Activated naive CD4-positive, alpha-beta T cell treated with anti-CD3 and anti-CD28 coated beads for 36 hours (primary cell): ENCODE results near the gene NAA20. TPM values are rescaled to one million over a fixed set of nuclear protein-coding genes. Genes with fewer than 3 reads are reported as not detected.

Experiments used
- CTCF ChIA-PET: fragments of 350-600 bp; sonication (Branson Sonifier 250); formaldehyde crosslinking; loops from one replicate; lab custom pipeline; 2021; ENCODE audit warnings: antibody characterized with exemption; lab: Charles Lee
- DNase-seq: peaks from one replicate; pipeline ENCODE4 v3.0.0-alpha.2; 2020
- H3K27ac Mint-ChIP-seq: one replicate; pipeline ENCODE4 v1.8.0; 2021; ENCODE audit warnings: mild to moderate bottlenecking, mixed read lengths
- H3K27me3 Mint-ChIP-seq: one replicate; pipeline ENCODE4 v1.8.0; 2021; ENCODE audit warnings: low read depth, mixed read lengths
- H3K36me3 Mint-ChIP-seq: one replicate; pipeline ENCODE4 v1.8.0; 2021; ENCODE audit warnings: low read depth, mixed read lengths
- H3K4me1 Mint-ChIP-seq: one replicate; pipeline ENCODE4 v1.8.0; 2021; ENCODE audit warnings: low read depth, mixed read lengths
- H3K4me3 Mint-ChIP-seq: one replicate; pipeline ENCODE4 v1.8.0; 2021; ENCODE audit warnings: mild to moderate bottlenecking, moderate library complexity, mixed read lengths
- H3K9me3 Mint-ChIP-seq: one replicate; pipeline ENCODE4 v1.8.0; 2021; ENCODE audit warnings: mixed read lengths
- intact Hi-C: fragments of 100-400 bp; cut with micrococcal nuclease; formaldehyde crosslinking; loops from one replicate; pipeline ENCODE4 v1.15.1; 2023
- total RNA-seq, 2 experiments: library from RNA; stranded (reverse); gene quantifications; one replicate each; pipeline ENCODE4 v1.2.3, GENCODE V29; 2021

The NAA20 gene
- total RNA-seq, 2 experiments from 2014 or later: 59.5 to 65.5 TPM

GRCh38 chr20:20065361-20065760 lies 48.2 kb downstream of the NAA20 start:
- Mint-ChIP-seq H3K4me1 (no peaks in the 10 kb centered on the region), H3K9me3 (no peaks in the 10 kb centered on the region), H3K27me3 (peaks cover 15% of the 10 kb centered on the region), H3K36me3 (no peaks in the 10 kb centered on the region), H3K27ac (no peak overlapping the region), H3K4me3 (no peak overlapping the region)
- CTCF ChIA-PET: no interaction called here
- intact Hi-C loops: no loop called here
- DNase-seq: no peak

GRCh38 chr20:20070871-20071726 lies 53.9 kb downstream of the NAA20 start:
- intact Hi-C loops: no loop called here
- Mint-ChIP-seq H3K4me1 (no peaks in the 10 kb centered on the region), H3K27me3 (no peaks in the 10 kb centered on the region), H3K27ac (no peak overlapping the region), H3K4me3 (no peak overlapping the region), H3K36me3 (no peaks in the 10 kb centered on the region), H3K9me3 (no peaks in the 10 kb centered on the region)
- CTCF ChIA-PET: interaction anchor here (0.9 kb wide), 1 partner anchor 13 kb away, joined by 3 read pairs; no protein-coding TSS in a partner anchor
- no peak for DNase-seq

- Mint-ChIP-seq H3K4me1 (no peaks in the 10 kb centered on the region), H3K36me3 (no peaks in the 10 kb centered on the region), H3K27ac (no peak overlapping the region), H3K27me3 (no peaks in the 10 kb centered on the region), H3K9me3 (no peaks in the 10 kb centered on the region), H3K4me3 (no peak overlapping the region)
- DNase-seq: no peak
- CTCF ChIA-PET: no interaction called here
- intact Hi-C loops: no loop called here
Observed at GRCh38 chr20:20073801-20074371, 56.7 kb downstream of the NAA20 start.

- Mint-ChIP-seq H3K36me3 (no peaks in the 10 kb centered on the region), H3K4me3 (no peak overlapping the region), H3K4me1 (no peaks in the 10 kb centered on the region), H3K27me3 (no peaks in the 10 kb centered on the region), H3K9me3 (no peaks in the 10 kb centered on the region), H3K27ac (no peak overlapping the region)
- intact Hi-C loops: no loop called here
- DNase-seq: no peak
- CTCF ChIA-PET: no interaction called here
Observed at GRCh38 chr20:20075032-20075431, 57.9 kb downstream of the NAA20 start.

DNA sequence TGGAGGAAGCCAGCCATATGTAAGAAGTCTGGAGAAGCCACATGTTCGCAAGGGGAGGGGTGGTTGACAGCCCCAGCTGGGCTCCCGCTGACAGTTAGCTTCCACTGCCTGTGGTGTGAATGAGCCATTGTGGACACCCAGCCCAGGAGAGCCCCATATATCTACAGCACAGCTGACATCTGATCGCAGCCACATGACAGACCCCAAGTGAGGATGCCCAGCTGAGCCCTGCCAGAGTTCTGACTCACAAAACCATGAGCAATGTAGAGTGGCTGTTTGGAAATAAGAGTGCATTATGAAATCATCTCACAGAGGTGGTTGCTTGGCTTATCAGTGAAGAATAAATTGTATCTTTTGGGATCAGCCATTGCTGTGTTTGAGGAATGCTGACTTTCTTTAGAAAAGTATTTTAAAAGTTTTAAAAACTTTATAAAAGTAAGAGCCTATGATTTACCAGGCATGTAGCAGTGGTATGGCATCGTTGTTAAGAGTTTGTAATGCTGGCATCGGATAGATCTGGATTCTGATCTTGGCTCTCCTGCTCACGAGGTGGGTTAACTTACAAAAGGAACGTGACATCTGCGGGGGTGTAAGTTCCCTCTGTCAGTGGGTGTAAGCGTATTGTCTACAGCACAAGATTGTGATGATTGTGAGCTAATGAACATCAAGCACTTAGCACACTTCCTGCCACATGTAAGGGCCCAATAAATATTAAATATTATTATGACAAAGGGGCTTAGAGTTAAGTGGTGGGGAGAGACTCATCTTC lies 59.3 kb downstream of the NAA20 start:
- CTCF ChIA-PET: no interaction called here
- H3K27ac Mint-ChIP-seq: no peak overlapping the region
- no peak for DNase-seq

DNA sequence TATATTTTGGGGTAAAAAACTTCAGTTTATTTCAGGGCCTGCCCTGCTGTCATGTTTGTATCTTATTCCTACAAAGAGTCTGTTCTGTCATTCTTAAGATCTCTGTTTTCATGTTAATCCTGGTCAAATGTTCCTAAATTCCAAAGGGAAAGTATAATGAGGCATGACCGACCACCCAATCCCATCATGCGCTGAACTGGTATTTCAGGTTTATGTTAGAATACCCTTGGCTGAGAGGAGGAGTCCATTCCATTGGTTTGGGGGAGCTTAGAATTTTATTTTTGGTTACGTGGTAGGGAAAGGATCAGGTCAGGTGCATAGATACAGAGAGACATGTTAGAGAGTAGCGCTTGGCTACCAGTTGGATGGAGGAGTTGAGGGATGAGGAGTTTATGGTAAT lies 60.9 kb downstream of the NAA20 start:
- CTCF ChIA-PET: no interaction called here
- DNase-seq: no peak
- H3K9me3 Mint-ChIP-seq: no peaks in the 10 kb centered on the region
- no peaks in the 10 kb centered on the region for H3K4me1 Mint-ChIP-seq
- H3K27ac Mint-ChIP-seq: no peak overlapping the region
- H3K27me3 Mint-ChIP-seq: peaks cover 5% of the 10 kb centered on the region
- no peak overlapping the region for H3K4me3 Mint-ChIP-seq
- intact Hi-C loops: no loop called here
- no peaks in the 10 kb centered on the region for H3K36me3 Mint-ChIP-seq

More for the DNA sequence above, 59.3 kb downstream of the NAA20 start:
- H3K4me3 Mint-ChIP-seq: no peak overlapping the region
- H3K27me3 Mint-ChIP-seq: no peaks in the 10 kb centered on the region
- intact Hi-C loops: no loop called here
- no peaks in the 10 kb centered on the region for H3K36me3 Mint-ChIP-seq
- no peaks in the 10 kb centered on the region for H3K4me1 Mint-ChIP-seq
- H3K9me3 Mint-ChIP-seq: no peaks in the 10 kb centered on the region

GRCh38 chr20:20079102-20079784 lies 62.1 kb downstream of the NAA20 start:
- DNase-seq: no peak
- Mint-ChIP-seq H3K9me3 (no peaks in the 10 kb centered on the region), H3K36me3 (no peaks in the 10 kb centered on the region), H3K4me1 (peaks cover 2% of the 10 kb centered on the region), H3K27ac (no peak overlapping the region), H3K27me3 (peaks cover 5% of the 10 kb centered on the region), H3K4me3 (no peak overlapping the region)
- intact Hi-C loops: no loop called here
- CTCF ChIA-PET: interaction anchor here (0.8 kb wide), 1 partner anchor 159 kb away, joined by 3 read pairs; no protein-coding TSS in a partner anchor

Other genes starting within 250 kb of the NAA20 start
- gene CRNKL1, start 35.1 kb downstream of the NAA20 start, total RNA-seq: 10 to 100 TPM; 14.1 to 15.7 TPM
- gene CFAP61, start 35.2 kb downstream of the NAA20 start, total RNA-seq: not detected